LHCN-M2 (cell line): Measurements from ENCODE around the gene IGDCC3. TPM values are rescaled to one million over a fixed set of nuclear protein-coding genes. Genes with fewer than 3 reads are reported as not detected.
"Not testable (repeated sequence)": the region's sequence is repeated elsewhere in the genome, so short reads cannot be mapped to it uniquely, and the experiment has no call there.

ENCODE experiments used
- DNase-seq: peaks from one replicate; pipeline ENCODE4 v3.0.0-alpha.2; 2012; ENCODE audit warnings: low read depth
- total RNA-seq: library from RNA; depleted of rRNA; stranded (reverse); fragments of >200 nt; gene quantifications from 2 replicates; pipeline ENCODE4 v1.2.3, GENCODE V29; 2014

IGDCC3 gene
- total RNA-seq, 1 experiment from 2014 or later = not detected

DNA sequence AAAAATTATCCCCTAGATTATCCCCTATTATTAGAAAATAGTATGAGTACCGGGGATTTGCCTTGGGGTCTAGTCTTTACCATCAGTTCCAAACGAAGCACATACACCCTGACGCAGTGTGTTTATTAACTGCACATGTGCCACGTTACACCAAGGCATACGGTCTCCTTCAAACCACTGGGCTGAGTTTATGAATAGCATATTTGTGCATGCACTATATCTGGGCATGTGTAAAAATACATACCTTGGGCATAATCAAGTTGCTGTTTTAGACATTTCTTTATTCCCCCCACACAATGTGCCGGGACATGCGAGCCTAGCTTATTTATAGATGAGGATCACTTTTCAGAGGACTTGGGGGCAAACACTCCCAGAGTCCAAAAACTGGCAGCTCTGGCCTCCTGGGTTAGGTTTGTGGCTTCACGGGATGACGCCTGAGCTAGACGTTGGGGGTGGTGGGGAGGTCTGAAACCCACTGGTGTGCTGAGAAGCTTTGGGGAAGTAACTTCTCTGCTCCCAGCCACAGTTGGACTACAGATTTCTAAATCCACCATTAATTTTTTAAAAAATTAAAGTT is 28.7 kb upstream of the IGDCC3 start:
- DNase-seq = no peak

DNA sequence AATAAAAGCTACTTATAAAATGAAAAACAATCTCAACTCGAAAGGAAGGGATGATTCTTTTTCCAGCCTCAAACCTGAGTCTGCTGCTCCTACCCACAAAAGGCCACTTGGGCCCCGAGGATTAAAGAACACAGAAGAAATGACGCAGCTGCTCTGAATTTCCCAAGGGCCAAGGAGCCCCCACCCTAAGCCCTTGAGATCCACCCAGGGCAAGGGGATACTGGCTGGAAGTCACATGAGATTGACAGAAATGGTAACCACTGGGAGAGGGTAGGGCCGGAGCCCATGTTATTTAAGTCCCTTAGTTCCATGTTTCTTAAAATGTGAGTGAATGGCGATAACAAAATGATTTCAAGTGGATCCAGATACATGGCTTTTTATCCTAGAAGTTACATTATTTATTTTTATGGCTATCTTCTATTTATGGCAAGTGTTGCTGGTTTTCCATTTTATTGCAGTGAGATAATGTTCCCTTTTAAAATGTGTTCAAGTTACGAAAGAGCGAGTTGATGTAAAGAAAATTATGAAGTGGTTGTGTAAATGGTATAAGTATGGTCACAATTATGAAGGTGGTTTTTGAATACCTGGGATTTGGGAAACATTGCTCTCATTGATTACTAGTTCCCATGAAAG is 28.1 kb upstream of the IGDCC3 start:
- DNase-seq = no peak

DNA sequence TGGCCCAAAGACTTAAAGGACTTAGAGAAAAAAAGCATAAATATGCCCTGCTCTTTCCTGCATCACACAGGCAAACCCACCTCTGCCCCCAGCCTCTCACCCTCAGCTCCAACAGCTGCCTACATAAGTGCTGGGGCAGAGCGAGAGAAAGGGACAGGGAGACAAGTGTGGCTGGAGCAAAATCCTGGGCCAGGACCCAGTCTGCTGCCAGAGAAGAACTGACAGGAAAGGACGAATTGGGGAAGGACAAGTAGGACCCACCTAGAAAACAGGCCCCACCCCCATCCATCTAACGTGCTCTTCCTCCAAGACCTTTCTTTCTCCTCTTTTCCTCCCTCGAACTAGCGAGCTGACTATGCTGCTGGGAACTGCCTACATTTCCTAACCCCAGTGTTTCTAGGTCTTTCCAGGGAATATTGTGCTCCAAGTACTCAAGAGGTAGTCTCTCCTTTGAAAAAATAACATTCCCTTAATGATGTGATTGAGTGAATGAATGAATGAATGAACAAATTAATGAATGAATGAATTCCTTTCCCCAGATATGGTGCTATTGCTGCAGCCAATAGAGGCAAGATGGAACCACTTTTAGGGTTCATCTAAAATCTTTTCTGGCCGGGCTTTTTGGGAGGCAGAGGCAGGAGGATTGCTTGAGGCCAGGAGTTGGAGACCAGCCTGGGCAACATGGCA is 26.5 kb upstream of the IGDCC3 start:
- no peak for DNase-seq

DNA sequence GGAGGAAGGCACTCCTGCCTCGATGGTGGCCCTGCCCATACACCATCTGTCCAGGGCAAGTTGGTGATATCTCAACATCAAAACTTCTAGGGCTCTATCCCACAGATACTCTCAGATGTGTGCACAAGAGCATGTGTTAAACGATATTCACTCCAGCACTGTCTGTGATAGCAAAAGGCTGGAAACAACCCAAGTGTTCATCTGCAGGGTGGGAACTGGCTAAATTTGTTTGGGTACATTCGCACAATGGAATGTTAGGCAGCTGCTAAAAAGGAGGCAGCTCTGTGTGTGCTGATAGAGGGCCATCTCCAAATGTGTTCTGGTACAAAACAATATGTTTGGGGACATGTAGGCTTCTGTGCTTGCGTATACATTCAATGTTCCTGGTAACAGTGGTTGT is 25.2 kb upstream of the IGDCC3 start:
- no peak for DNase-seq

DNA sequence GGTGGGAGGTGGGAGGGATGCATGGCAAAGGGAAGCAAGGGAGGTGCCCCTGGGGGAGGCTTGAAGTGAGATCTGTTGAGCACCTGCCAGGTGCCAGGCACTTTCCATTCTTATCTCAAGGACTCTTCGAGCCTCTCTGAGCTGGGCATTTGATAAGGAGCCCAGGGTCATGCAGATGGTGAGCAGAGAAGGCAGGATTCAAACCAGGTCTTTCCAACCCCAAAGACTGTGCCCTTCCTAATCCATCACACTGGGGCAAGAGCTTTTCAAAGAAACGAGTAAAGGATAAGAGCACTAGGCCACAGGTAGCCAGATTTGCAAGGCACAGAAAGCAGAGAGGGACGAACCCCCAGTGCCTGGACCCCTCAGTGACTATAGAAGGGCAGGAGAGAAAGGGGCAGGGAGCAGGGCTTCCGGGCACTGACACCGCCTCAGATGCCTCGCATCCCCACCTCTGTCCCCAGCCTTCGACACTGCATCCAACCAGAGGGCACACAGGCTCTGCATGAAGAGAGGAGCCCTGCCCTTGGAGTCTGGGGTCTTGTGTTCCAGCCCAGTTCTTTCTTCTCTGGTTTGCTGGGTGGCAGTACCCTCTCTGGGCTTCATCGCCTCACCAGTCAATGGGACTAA is 23.9 kb upstream of the IGDCC3 start:
- no peak for DNase-seq

DNA sequence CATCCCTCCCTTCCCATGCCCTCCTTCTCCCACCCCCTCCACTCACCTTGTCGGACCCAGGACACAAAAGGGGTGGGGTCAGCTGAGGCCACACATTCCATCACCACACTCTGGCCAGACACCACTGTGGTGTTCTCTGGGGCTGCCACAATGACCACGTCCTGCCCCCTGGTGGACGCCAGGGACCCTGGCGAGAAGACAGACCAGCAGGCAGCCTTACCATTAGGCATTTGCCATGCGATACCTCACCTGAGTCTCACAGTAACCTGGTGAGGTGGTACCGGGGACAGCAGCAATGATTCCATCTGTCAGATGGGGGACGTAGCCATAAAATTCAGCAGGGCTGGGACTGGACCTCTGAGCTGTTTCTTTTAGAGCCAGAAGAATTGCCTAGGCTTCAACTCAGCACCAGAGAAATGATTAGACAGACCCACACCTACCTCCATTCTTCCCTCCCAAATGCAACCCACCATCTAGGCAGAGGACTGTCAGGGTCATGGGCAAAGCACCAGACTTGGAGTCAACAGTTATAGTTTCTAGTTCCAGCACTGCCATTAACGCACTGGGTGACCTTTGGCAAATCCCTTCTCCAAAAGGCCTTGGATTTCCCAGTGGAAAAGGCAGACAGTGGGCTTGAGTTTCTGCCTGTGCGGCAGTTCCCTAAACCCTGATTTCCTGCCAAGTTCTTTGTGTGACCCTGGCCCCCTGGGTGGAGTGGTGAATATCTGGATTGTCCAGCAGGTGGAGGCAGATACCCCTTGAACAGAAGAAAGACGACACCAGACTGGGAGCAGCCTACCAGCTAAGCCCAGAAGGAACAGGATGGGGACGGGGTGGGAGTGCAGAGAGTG is 23.2 kb upstream of the IGDCC3 start:
- DNase-seq = peak; percentile 71

DNA sequence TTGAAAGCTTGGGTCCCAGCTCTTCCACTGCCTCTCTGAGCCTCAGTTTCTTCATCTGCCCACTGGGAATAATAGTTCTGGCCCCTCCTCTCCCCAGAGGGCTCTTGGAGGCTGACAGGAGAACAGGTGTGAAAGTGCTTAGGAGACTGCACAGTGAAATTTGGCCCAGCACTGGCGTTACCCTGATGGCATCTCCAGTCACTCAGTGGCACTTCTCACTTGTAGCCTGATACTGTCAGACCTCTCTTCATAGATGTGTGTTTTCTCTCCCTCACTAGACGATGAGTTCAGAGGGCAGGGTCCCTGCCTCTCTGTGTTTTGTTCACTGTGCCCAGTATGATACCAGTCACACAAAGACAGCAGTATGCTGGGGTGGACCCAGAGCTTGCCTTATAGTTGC is 22.2 kb upstream of the IGDCC3 start:
- no peak for DNase-seq

DNA sequence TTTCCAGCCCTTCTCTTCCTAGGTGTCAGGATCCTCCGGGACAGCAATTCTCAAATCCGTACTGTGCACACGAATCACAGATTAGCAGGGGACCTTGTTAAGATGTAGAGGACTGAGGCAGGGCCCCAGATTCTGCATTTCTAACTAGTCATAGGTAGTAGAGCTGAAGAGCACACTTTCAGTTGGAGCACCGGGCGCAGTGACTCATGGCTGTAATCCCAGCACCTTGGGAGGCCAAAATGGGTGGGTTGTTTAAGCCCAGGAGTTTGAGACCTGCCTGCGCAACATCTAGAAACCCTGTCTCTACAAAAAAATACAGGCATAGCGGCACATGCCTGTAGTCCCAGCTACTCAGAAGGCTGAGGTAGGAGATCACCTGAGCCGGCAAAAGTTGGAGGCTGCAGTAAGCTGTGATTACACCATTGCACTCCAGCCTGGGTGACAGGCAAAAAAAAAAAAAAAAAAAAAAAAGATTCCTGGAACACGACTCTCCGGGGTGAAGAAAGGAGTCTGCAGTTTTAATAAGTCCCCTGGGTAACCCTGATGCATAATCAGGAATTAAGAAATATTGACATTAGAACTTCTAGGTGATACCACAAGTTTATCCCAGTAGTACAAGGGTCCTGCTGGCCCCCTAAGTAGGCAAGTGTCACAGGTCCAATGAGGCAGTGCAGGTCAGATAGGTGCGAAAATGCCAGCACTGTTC is 21.4 kb upstream of the IGDCC3 start:
- DNase-seq = no peak

DNA sequence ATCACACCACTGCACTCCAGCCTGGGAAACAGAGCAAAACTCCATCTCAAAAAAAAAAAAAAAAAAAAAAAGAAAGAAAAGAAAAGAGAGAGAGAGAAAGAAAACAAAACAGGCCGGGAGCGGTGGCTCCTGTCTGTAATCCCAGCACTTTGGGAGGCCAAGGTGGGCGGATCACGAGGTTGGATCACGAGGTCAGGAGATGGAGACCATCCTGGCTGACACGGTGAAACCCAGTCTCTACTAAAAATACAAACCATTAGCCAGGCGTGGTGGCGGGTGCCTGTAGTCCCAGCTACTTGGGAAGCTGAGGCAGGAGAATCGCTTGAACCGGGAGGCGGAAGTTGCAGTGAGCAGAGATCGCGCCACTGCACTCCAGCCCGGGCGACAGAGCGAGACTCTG is 20.7 kb upstream of the IGDCC3 start:
- not testable (repeated sequence) for DNase-seq

DNA sequence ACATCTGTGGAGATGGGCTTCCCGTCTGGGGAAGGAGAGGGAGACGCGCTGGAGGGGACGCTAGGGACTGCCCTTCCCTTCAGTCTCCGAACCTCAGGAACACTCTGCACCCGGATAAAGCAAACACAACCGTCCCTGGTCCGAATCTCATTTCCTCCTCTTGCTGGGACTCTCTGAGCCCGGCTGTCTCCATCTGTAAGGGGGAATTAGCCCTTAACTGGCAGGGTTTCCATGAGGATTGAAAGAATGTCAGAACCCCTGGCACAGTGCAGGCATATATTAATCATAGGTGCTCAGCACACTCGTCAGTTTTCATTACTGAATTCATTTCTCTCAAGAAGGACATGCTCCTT is 19.1 kb upstream of the IGDCC3 start:
- DNase-seq = no peak

DNA sequence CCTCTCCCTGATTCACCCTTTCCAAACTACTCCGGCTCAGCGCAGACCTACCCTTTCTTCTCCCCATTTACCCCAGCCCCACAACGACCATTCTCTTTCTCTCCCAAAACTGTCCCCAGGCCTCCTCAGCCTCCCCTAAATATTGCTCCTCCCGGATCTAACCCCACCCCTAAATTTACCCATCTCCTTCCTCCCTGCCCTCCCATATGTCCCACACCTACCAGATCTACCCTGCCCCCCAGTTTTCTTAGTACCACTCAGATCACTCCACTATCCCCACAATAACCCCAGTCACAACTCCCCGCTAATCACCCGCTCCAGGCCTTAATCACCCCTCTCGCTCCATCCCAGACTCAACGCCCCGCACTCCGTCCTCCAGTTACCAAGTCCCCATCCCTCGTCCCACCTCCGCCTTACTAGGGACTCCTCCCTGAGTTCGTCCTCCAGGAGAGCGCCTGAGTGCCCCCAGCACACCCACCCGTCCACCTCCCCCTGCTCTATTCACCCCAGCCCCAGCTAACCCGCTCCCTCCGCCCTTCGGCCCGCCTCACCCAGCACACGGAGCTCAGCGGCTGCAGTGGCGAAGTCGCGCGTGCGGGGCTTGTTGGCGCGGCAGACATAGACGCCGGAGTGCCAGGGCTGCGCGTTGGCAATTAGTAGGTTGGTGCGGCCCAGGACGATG is 18.6 kb upstream of the IGDCC3 start:
- no peak for DNase-seq

DNA sequence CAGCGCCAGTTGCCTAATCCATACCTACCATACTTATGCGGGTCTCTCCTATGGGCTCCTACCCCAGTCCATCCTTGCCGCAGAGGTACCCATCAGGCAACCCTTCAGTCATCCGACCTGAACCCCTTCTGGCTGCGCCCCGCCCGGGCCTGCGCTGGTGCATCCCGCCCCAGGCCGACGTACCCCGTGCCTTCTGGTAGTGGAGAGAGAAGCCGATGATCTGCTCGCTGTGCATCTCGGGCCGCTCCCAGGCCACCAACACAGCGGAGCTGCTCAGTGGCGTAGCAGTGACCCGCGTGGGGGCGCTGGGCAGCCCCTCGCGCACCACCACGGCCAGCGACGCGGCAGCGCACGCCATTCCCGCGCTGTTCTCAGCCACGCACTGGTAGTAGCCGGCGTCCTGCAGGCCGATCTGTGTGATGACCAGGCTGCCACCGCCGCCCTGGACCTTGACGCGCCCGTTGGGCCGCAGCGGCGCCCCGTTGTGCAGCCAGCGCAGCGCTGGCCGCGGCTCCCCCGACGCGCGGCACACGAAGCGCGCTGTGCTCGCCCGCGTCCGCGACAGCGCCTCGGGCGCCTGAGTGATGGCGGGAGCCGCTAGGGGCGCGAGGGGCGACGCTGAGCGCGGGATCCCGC is 17.9 kb upstream of the IGDCC3 start:
- DNase-seq = no peak

DNA sequence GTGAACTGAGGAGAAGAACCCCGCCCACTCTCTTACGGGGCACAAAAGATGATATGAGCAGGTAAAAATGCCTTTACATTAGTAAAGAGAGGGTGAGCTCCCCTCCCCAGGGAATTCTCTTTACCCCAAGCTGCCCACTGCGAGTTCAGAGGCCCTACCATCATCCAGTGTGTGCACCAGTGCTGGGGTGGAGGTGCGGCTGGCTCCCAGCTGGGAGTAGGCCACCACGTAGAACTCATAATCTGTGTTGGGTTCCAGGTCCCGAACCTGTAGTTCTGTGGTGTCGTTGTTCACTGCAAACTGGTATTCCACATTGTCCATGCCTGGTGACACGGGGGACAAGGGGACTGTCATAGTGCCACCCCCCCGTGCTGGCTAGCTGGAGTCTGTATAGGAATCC is 17.1 kb upstream of the IGDCC3 start:
- no peak for DNase-seq

DNA sequence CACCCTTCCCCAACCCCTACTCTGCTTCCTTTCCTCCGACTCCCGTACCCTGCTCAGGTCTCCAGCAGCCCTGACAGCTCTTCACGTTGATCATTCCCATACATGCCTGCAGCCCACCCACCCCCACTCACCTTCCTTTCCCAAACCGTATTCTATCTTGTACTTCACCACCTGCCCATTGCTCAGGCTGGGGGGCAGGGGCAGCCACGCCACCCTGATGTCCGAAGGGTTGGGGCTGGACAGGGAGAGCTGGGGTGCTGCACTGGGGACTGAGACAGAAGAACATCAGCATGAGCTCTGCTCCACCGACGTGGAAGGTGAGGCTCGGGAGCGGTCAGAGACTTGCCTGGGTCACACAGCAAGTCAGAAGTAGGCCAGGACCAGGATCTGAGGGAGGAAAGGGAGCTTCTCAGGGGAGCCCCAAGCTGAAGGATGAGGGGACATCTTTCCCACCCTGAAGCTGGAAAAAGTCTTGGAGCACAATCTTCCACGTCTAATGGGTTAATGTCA is 16.5 kb upstream of the IGDCC3 start:
- DNase-seq = no peak

DNA sequence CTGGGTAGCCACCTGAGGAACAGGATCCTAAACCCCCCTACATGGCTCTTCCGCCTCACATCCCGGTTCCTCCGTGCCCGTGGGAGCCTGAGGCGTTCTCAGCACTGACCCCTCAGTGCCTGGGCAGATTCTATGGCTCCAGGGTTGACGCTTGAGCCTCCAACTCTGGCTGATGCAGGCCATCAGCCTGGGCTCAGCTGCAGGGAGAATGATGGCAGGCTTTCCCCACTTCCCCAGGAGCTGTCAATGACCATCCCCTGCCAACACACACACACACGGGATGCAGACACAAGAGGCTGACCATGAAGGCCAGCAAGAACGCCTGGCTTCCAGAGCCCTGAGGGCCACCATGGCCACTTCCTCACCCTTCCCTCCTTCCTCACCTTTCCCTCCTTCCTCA is 15.8 kb upstream of the IGDCC3 start:
- no peak for DNase-seq

DNA sequence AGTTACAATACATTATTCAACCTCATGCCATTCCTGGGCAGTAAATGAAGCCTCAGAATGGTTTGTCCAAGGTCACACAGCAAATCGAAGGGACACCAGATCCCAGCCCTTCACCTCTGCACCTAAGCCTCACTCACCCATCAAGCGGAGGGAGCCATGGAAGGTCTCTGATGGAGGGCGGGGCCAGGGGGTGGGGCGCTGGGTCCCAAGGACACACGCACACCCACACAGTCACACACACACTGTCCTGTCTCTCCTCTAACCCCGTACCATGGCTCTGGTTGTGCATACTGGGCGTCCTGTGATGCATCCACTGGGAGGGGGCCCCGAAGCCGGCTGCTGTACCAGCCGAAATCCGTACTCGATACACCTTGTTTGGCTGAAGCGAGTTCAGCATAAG is 15.3 kb upstream of the IGDCC3 start:
- DNase-seq = no peak

DNA sequence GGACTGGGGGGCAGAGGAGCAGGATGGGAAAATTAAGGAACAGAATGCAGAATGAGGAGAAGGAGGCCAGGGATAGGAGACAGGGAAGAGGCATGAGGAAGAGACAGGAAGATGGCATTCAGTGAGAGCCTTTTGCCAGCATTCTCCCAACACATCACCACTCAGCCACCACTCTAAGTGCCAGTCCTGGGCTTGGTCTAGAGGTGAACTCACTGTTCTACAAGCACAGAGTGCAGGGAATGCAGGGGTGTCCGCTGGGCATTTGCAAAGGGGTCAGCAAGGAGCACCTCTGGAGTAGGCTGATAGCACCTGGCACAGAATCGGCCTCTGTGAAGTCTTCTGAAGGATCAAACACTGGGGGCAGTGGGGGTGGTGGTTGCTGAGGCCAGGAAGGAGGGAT is 14.6 kb upstream of the IGDCC3 start:
- no peak for DNase-seq

DNA sequence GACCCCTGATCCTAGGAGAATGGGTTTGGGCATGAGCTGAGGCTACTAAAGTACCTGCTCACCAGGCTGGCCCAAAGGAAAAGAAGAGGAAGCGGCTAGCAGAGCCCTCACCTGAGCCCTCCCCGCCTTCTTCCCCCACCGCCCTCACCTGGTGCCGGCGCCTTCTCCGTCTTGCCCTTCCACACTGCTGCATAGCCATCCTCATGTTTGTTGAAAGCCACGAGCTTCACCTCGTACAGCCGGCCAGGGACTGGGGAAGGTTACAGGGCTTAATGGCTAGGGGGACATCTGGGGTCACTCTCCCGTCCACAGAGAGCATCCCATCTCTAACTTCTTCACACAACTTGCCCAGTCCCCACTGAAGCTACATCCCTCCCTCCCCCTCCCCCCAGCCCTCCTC is 13.9 kb upstream of the IGDCC3 start:
- no peak for DNase-seq

DNA sequence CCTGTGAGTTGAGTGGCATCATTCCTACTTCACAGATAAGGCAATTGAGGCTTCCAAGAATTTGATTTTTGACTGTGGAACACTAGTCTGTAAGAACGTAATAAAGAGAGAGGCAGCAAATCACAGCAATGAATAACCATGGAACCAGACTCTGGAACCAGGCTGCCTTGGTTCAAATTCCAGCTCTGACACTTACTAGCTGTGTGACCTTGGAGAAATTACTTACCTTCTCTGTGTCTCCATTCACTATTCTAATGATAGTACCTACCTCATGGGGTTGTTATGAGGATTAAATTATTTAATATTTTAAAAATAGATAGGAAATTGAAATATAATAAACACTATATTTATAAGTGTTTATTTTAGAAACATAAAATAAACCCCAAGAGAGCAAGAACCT is 12.6 kb upstream of the IGDCC3 start:
- no peak for DNase-seq

DNA sequence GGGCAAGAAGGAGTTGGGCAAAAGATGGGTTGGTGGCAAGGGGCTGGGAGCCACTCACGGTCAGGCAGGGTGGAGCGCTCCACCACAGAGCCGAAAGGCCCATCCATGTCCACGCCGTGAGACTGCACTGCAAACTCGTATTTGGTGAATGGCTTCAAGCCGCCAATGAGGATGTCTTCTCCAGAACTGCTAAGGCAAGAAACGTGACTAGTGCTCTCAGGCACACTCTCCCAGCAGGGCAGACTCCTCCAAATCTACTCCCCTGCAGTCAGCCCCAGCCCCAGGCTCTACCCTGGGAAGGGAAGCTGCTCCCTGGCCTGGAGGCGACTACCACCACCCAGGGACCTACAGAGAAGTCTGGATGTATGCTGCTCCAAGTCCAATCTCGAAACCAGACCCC is 11.4 kb upstream of the IGDCC3 start:
- no peak for DNase-seq
